HUDEP-2 (cell line): ENCODE results near the gene VEGFA.

Source experiments
- DNase-seq, 76 experiments: peaks; one replicate each; lab custom pipeline; 2025; ENCODE audit not compliant: unreplicated experiment in 76 of 76; lab: John Stamatoyannopoulos, UW

VEGFA gene

GRCh38 chr6:43758617-43759050 is 11.4 kb upstream of the VEGFA start:
- DNase-seq: peak in 10 of 76 experiments; percentile 9 to 33 (median 20)

- no peak for DNase-seq
Observed at GRCh38 chr6:43759136-43759906, 10.7 kb upstream of the VEGFA start.

DNA sequence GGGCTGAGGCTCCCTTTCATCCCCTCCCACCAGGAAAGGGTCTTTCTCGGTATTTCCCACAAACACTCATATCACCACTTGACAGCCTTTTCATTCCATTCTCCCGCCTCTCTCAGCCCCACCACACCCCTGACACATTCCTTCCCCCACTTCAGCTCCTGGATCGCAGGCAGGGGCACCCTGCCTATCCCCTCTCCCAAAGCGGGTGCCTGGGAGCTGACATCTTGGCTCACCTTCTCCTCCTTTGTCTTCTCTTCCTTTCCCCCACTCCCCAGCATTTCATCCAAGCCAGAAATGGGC is 10.2 kb upstream of the VEGFA start:
- DNase-seq: no peak

GRCh38 chr6:43760210-43761168 is 9.5 kb upstream of the VEGFA start:
- no peak for DNase-seq

DNA sequence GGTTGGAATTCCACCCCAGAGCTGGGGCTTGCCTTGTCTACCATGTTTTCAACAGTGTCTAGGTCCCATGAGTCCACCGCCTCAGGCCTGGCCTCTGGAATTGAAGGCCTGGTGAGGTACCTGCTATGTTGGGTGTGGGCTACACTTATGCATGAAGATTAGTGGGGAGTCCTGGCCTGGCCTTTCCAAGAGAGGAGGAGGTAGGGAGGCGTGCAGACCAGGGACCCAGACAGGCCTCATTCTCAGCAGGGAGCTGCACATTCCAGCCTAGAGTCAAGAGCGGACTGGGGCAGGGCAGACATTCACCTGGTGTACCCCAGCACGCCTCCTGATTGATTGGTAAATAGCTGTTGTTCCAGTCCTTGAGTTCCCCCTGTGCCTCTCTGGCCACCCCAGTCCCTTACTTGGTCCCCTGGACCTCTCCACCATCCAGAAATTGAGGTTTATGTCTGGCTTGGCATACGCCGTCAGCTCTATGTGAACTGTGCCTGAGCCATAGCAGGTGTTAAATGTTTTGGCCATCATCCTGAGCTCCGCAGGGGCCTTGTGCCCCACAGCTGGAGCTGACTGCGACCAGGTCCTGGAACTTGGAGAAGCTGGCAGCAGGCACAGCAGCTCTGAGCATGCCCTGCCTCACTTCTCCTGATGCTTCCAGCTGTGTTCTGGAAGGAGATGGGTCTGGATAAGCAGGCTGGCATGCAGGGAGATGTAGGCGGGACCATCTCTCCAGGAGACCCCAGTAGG is 8.2 kb upstream of the VEGFA start:
- no peak for DNase-seq

DNA sequence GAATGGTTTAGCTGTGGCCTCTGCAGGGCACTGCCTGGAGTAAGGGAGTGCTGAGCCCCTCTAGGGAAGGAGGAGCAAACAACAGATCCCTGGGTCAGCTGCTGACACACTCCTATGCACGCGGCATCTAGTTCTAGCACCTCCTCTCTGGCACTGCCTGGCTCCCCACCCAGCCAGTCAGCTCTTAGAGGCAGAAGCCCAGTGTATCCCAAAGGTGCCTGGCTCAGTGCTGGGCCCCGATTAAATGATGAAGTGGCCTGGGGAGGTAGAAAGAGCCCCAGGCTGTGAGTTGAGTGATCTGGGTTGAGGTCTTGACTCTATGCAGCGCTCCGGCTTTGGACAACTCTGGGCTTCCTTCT is 7.6 kb upstream of the VEGFA start:
- DNase-seq: no peak

- DNase-seq: no peak
Observed at GRCh38 chr6:43762966-43763695, 6.9 kb upstream of the VEGFA start.

- DNase-seq: no peak
Observed at GRCh38 chr6:43763812-43764522, 6.0 kb upstream of the VEGFA start.

- DNase-seq: no peak
Observed at GRCh38 chr6:43764772-43765171, 5.2 kb upstream of the VEGFA start.

GRCh38 chr6:43765776-43766499 is 4.1 kb upstream of the VEGFA start:
- DNase-seq: no peak

DNA sequence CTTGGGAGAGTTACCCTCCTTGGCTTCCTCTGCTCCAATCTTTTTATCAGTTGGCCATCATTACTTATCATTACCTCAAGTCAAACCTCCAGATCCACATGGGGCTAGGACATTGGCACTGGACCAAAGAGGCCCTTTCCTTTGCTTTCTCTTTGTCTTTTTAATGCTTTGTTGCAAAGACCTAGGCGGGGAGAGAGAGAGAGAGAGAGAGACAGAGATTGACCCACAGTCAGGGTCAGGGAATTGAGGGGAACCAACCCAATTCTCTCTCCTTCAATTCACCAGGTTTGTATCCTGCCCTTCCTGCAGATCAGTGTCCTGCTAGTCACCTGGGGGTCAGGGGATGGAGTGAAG is 3.5 kb upstream of the VEGFA start:
- no peak for DNase-seq

GRCh38 chr6:43766964-43767461 is 3.0 kb upstream of the VEGFA start:
- DNase-seq: no peak

- no peak for DNase-seq
Observed at GRCh38 chr6:43767553-43768505, 2.2 kb upstream of the VEGFA start.

- DNase-seq: no peak
Observed at GRCh38 chr6:43768506-43768860, 1.5 kb upstream of the VEGFA start.

DNA sequence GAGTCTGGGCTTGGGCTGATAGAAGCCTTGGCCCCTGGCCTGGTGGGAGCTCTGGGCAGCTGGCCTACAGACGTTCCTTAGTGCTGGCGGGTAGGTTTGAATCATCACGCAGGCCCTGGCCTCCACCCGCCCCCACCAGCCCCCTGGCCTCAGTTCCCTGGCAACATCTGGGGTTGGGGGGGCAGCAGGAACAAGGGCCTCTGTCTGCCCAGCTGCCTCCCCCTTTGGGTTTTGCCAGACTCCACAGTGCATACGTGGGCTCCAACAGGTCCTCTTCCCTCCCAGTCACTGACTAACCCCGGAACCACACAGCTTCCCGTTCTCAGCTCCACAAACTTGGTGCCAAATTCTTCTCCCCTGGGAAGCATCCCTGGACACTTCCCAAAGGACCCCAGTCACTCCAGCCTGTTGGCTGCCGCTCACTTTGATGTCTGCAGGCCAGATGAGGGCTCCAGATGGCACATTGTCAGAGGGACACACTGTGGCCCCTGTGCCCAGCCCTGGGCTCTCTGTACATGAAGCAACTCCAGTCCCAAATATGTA is 957 bp upstream of the VEGFA start:
- DNase-seq: peak in 12 of 76 experiments; percentile 21 to 58 (median 41)

DNA sequence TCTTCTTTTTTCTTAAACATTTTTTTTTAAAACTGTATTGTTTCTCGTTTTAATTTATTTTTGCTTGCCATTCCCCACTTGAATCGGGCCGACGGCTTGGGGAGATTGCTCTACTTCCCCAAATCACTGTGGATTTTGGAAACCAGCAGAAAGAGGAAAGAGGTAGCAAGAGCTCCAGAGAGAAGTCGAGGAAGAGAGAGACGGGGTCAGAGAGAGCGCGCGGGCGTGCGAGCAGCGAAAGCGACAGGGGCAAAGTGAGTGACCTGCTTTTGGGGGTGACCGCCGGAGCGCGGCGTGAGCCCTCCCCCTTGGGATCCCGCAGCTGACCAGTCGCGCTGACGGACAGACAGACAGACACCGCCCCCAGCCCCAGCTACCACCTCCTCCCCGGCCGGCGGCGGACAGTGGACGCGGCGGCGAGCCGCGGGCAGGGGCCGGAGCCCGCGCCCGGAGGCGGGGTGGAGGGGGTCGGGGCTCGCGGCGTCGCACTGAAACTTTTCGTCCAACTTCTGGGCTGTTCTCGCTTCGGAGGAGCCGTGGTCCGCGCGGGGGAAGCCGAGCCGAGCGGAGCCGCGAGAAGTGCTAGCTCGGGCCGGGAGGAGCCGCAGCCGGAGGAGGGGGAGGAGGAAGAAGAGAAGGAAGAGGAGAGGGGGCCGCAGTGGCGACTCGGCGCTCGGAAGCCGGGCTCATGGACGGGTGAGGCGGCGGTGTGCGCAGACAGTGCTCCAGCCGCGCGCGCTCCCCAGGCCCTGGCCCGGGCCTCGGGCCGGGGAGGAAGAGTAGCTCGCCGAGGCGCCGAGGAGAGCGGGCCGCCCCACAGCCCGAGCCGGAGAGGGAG is 580 bp downstream of the VEGFA start:
- DNase-seq: peak in 38 of 76 experiments; percentile 24 to 72 (median 52)
